Astrocyte (in vitro differentiated cells and primary cell): Measurements from ENCODE around the gene MAST2. TPM values are rescaled to one million over a fixed set of nuclear protein-coding genes. Genes with fewer than 3 reads are reported as not detected.
"Not testable (repeated sequence)": the region's sequence is repeated elsewhere in the genome, so short reads cannot be mapped to it uniquely, and the experiment has no call there.

Experiments
- DNase-seq: peaks from one replicate; pipeline ENCODE4 v3.0.0-alpha.2; 2010; ENCODE audit warnings: low read depth
- FAIRE-seq: peaks from 2 replicates; lab custom pipeline; 2011; peaks lifted over from hg19 to GRCh38; lab: Jason Lieb, UNC
- H2AFZ ChIP-seq: 2 replicates; pipeline ENCODE4 v1.6.0; 2012; ENCODE audit warnings: low read depth, low read length, inconsistent platforms
- H3K27ac ChIP-seq: 2 replicates; pipeline ENCODE4 v1.5.1; 2011; ENCODE audit warnings: low read depth, low read length, inconsistent platforms
- H3K27me3 ChIP-seq: 2 replicates; pipeline ENCODE4 v1.6.0; 2011; ENCODE audit warnings: low read length, inconsistent platforms; ENCODE audit not compliant: insufficient read depth
- H3K36me3 ChIP-seq: 2 replicates; pipeline ENCODE4 v1.5.1; 2011; ENCODE audit warnings: low read length, inconsistent platforms; ENCODE audit not compliant: insufficient read depth
- H3K4me1 ChIP-seq: 2 replicates; pipeline ENCODE4 v1.5.1; 2011; ENCODE audit warnings: low read length, inconsistent platforms; ENCODE audit not compliant: insufficient read depth
- H3K4me2 ChIP-seq: 2 replicates; pipeline ENCODE4 v1.6.0; 2012; ENCODE audit warnings: low read length, inconsistent platforms
- H3K4me3 ChIP-seq: 2 replicates; pipeline ENCODE4 v1.5.1; 2011; ENCODE audit warnings: low read depth, mild to moderate bottlenecking, low read length, inconsistent platforms; ENCODE audit not compliant: insufficient read depth
- H3K79me2 ChIP-seq: 2 replicates; pipeline ENCODE4 v1.6.0; 2012; ENCODE audit warnings: mild to moderate bottlenecking, low read length, inconsistent platforms; ENCODE audit not compliant: insufficient read depth
- H3K9ac ChIP-seq: 2 replicates; pipeline ENCODE4 v1.6.0; 2012; ENCODE audit warnings: mild to moderate bottlenecking, low read length, inconsistent platforms
- H3K9me3 ChIP-seq: 2 replicates; pipeline ENCODE4 v1.5.1; 2012; ENCODE audit warnings: low read depth, mild to moderate bottlenecking, low read length, inconsistent platforms; ENCODE audit not compliant: insufficient read depth
- H4K20me1 ChIP-seq: 2 replicates; pipeline ENCODE4 v1.6.0; 2012; ENCODE audit warnings: low read length, inconsistent platforms; ENCODE audit not compliant: insufficient read depth
- H3K27ac Mint-ChIP-seq: one replicate; pipeline ENCODE4 v1.8.0; 2021; ENCODE audit warnings: mild to moderate bottlenecking, mixed read lengths; ENCODE audit not compliant: unreplicated experiment
- H3K27me3 Mint-ChIP-seq: one replicate; pipeline ENCODE4 v1.8.0; 2021; ENCODE audit warnings: low read depth, mixed read lengths; ENCODE audit not compliant: unreplicated experiment
- H3K36me3 Mint-ChIP-seq: one replicate; pipeline ENCODE4 v1.8.0; 2021; ENCODE audit warnings: low read depth, mixed read lengths; ENCODE audit not compliant: unreplicated experiment
- H3K4me1 Mint-ChIP-seq: one replicate; pipeline ENCODE4 v1.8.0; 2021; ENCODE audit warnings: low read depth, mixed read lengths; ENCODE audit not compliant: unreplicated experiment
- H3K4me3 Mint-ChIP-seq: one replicate; pipeline ENCODE4 v1.8.0; 2021; ENCODE audit warnings: mild to moderate bottlenecking, moderate library complexity, mixed read lengths; ENCODE audit not compliant: unreplicated experiment
- H3K9me3 Mint-ChIP-seq: one replicate; pipeline ENCODE4 v1.8.0; 2021; ENCODE audit warnings: mild to moderate bottlenecking, mixed read lengths; ENCODE audit not compliant: unreplicated experiment
- CTCF ChIP-seq: IDR thresholded peaks from 2 replicates; pipeline ENCODE4 v1.5.1; 2011; ENCODE audit warnings: low read depth, mild to moderate bottlenecking, inconsistent platforms, low read length, moderate library complexity; ENCODE audit not compliant: insufficient read depth
- EZH2 ChIP-seq: IDR thresholded peaks from 2 replicates; pipeline ENCODE4 v1.6.1; 2012; ENCODE audit warnings: mild to moderate bottlenecking, low read length, inconsistent platforms; ENCODE audit not compliant: insufficient read depth
- total RNA-seq: library from RNA; stranded (reverse); gene quantifications from 2 replicates; pipeline ENCODE4 v1.2.1, GENCODE V29; 2021

MAST2 gene
- total RNA-seq, 1 donor from 2014 or later = 41.0 TPM

GRCh38 chr1:45833361-45833760 is 29.9 kb downstream of the MAST2 start:
- H3K4me1 Mint-ChIP-seq = no peaks in the 10 kb centered on the region
- no peak for TF ChIP-seq CTCF
- no peak for TF ChIP-seq EZH2
- no peak overlapping the region for H3K4me2 ChIP-seq
- H4K20me1 ChIP-seq = peaks cover 6% of the 10 kb centered on the region
- H3K27me3 Mint-ChIP-seq = no peaks in the 10 kb centered on the region
- H2AFZ ChIP-seq = no peak overlapping the region
- H3K9me3 ChIP-seq = no peaks in the 10 kb centered on the region
- H3K36me3 Mint-ChIP-seq = peaks cover 5% of the 10 kb centered on the region
- no peak overlapping the region for H3K27ac ChIP-seq
- DNase-seq (no peak), FAIRE-seq (no peak)
- H3K4me3 Mint-ChIP-seq = no peak overlapping the region
- H3K79me2 ChIP-seq = peaks cover 33% of the 10 kb centered on the region
- no peak overlapping the region for H3K4me3 ChIP-seq
- peaks cover 5% of the 10 kb centered on the region for H3K36me3 ChIP-seq
- no peaks in the 10 kb centered on the region for H3K27me3 ChIP-seq
- no peaks in the 10 kb centered on the region for H3K9me3 Mint-ChIP-seq
- H3K9ac ChIP-seq = no peak overlapping the region
- H3K27ac Mint-ChIP-seq = no peak overlapping the region
- no peaks in the 10 kb centered on the region for H3K4me1 ChIP-seq

GRCh38 chr1:45834689-45835088 is 31.3 kb downstream of the MAST2 start:
- no peaks in the 10 kb centered on the region for H3K27me3 ChIP-seq
- H3K4me2 ChIP-seq = no peak overlapping the region
- no peaks in the 10 kb centered on the region for H3K9me3 ChIP-seq
- Mint-ChIP-seq H3K27me3 (no peaks in the 10 kb centered on the region), H3K36me3 (peaks cover 6% of the 10 kb centered on the region), H3K4me1 (no peaks in the 10 kb centered on the region), H3K9me3 (no peaks in the 10 kb centered on the region), H3K27ac (no peak overlapping the region), H3K4me3 (no peak overlapping the region)
- no peak overlapping the region for H3K4me3 ChIP-seq
- no peaks in the 10 kb centered on the region for H3K4me1 ChIP-seq
- DNase-seq (no peak), FAIRE-seq (no peak)
- no peak overlapping the region for H2AFZ ChIP-seq
- H3K9ac ChIP-seq = no peak overlapping the region
- H3K27ac ChIP-seq = no peak overlapping the region
- peaks cover 33% of the 10 kb centered on the region for H3K79me2 ChIP-seq
- TF ChIP-seq EZH2 (no peak), CTCF (no peak)
- peaks cover 6% of the 10 kb centered on the region for H4K20me1 ChIP-seq
- H3K36me3 ChIP-seq = peaks cover 5% of the 10 kb centered on the region

GRCh38 chr1:45836451-45836850 is 33.0 kb downstream of the MAST2 start:
- TF ChIP-seq CTCF (no peak), EZH2 (no peak)
- Histone ChIP-seq H4K20me1 (peaks cover 11% of the 10 kb centered on the region), H2AFZ (no peak overlapping the region), H3K9me3 (no peaks in the 10 kb centered on the region), H3K36me3 (peaks cover 2% of the 10 kb centered on the region), H3K4me2 (no peak overlapping the region), H3K4me1 (no peaks in the 10 kb centered on the region), H3K9ac (no peak overlapping the region), H3K4me3 (no peak overlapping the region), H3K27ac (no peak overlapping the region), H3K79me2 (peaks cover 33% of the 10 kb centered on the region), H3K27me3 (no peaks in the 10 kb centered on the region)
- H3K9me3 Mint-ChIP-seq = no peaks in the 10 kb centered on the region
- no peak overlapping the region for H3K4me3 Mint-ChIP-seq
- DNase-seq (no peak), FAIRE-seq (no peak)
- H3K4me1 Mint-ChIP-seq = no peaks in the 10 kb centered on the region
- H3K36me3 Mint-ChIP-seq = peaks cover 6% of the 10 kb centered on the region
- H3K27me3 Mint-ChIP-seq = no peaks in the 10 kb centered on the region
- no peak overlapping the region for H3K27ac Mint-ChIP-seq

- not testable (repeated sequence) for H3K27me3 Mint-ChIP-seq, H3K27ac Mint-ChIP-seq, H3K9me3 ChIP-seq, H3K9me3 Mint-ChIP-seq, H3K4me1 ChIP-seq, DNase-seq, H3K27me3 ChIP-seq, H3K9ac ChIP-seq, H2AFZ ChIP-seq, H3K4me1 Mint-ChIP-seq, FAIRE-seq, H3K36me3 Mint-ChIP-seq, H3K4me2 ChIP-seq, H3K27ac ChIP-seq, H3K4me3 ChIP-seq, H3K4me3 Mint-ChIP-seq, H3K36me3 ChIP-seq
- H4K20me1 ChIP-seq = peaks cover 14% of the 10 kb centered on the region
- H3K79me2 ChIP-seq = peaks cover 33% of the 10 kb centered on the region
Observed at GRCh38 chr1:45836861-45837260, 33.4 kb downstream of the MAST2 start.
